Muscle of arm (tissue), 14 donors: ENCODE measurements around the gene SRSF8. TPM values are rescaled to one million over a fixed set of nuclear protein-coding genes. Genes with fewer than 3 reads are reported as not detected.
"Not testable (repeated sequence)": the region's sequence is repeated elsewhere in the genome, so short reads cannot be mapped to it uniquely, and the experiment has no call there.

Source experiments
- DNase-seq: peaks from one replicate; pipeline ENCODE4 v3.0.0-alpha.2; 2013
- long read RNA-seq, 11 donors: transcript quantifications; one replicate each; lab custom pipeline, GENCODE V29; 2026
- polyA plus RNA-seq, 12 donors: library from polyadenylated mRNA; unstranded; fragments of 120-200 nt; gene quantifications; one replicate each; pipeline ENCODE4 v1.2.1, GENCODE V29; 2013; ENCODE audit not compliant: insufficient read length in 12 of 12

Gene SRSF8, protein sequence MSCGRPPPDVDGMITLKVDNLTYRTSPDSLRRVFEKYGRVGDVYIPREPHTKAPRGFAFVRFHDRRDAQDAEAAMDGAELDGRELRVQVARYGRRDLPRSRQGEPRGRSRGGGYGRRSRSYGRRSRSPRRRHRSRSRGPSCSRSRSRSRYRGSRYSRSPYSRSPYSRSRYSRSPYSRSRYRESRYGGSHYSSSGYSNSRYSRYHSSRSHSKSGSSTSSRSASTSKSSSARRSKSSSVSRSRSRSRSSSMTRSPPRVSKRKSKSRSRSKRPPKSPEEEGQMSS
- polyA plus RNA-seq, result 100 to 1,000 TPM in 1 of 12 donors, 10 to 100 TPM in 11; 32.3 to 105 (median 50.9) TPM
- long read RNA-seq, donor 1, full-length matches to known transcripts, result 143 of 143 reads
- long read RNA-seq, donor 1, partial matches to known transcripts, result 0 of 143 reads
- long read RNA-seq, donor 1, other reads (novel, unspliced or antisense), result 0 of 143 reads
- long read RNA-seq, donor 2, full-length matches to known transcripts, result 75 of 75 reads
- long read RNA-seq, donor 2, partial matches to known transcripts, result 0 of 75 reads
- long read RNA-seq, donor 2, other reads (novel, unspliced or antisense), result 0 of 75 reads
- long read RNA-seq, donor 3, full-length matches to known transcripts, result 43 of 43 reads
- long read RNA-seq, donor 3, partial matches to known transcripts, result 0 of 43 reads
- long read RNA-seq, donor 3, other reads (novel, unspliced or antisense), result 0 of 43 reads
- long read RNA-seq, donor 4, full-length matches to known transcripts, result 29 of 29 reads
- long read RNA-seq, donor 4, partial matches to known transcripts, result 0 of 29 reads
- long read RNA-seq, donor 4, other reads (novel, unspliced or antisense), result 0 of 29 reads
- long read RNA-seq, donor 5, result 0 reads
- long read RNA-seq, donor 6, full-length matches to known transcripts, result 49 of 49 reads
- long read RNA-seq, donor 6, partial matches to known transcripts, result 0 of 49 reads
- long read RNA-seq, donor 6, other reads (novel, unspliced or antisense), result 0 of 49 reads
- long read RNA-seq, donor 7, full-length matches to known transcripts, result 43 of 43 reads
- long read RNA-seq, donor 7, partial matches to known transcripts, result 0 of 43 reads
- long read RNA-seq, donor 7, other reads (novel, unspliced or antisense), result 0 of 43 reads
- long read RNA-seq, donor 8, full-length matches to known transcripts, result 59 of 59 reads
- long read RNA-seq, donor 8, partial matches to known transcripts, result 0 of 59 reads
- long read RNA-seq, donor 8, other reads (novel, unspliced or antisense), result 0 of 59 reads
- long read RNA-seq, donor 9, full-length matches to known transcripts, result 40 of 40 reads
- long read RNA-seq, donor 9, partial matches to known transcripts, result 0 of 40 reads
- long read RNA-seq, donor 9, other reads (novel, unspliced or antisense), result 0 of 40 reads
- long read RNA-seq, donor 10, full-length matches to known transcripts, result 71 of 71 reads
- long read RNA-seq, donor 10, partial matches to known transcripts, result 0 of 71 reads
- long read RNA-seq, donor 10, other reads (novel, unspliced or antisense), result 0 of 71 reads
- long read RNA-seq, donor 11, full-length matches to known transcripts, result 113 of 113 reads
- long read RNA-seq, donor 11, partial matches to known transcripts, result 0 of 113 reads
- long read RNA-seq, donor 11, other reads (novel, unspliced or antisense), result 0 of 113 reads

DNA sequence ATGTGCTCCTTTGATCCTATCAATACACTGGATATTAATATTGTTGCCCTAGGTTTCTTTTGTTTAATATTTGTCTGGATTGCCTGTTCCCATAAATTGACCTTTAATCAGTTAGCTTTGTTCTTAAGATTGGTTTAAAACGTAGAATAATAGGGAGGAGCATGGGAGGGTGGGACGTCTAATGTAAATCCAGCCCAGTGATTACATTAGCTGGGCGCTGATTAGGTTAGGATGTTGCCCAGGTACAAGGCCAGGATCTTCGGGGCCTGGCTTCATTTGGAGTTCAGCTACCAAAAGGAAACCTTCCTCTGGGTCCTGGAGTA is at the start of gene SRSF8:
SRSF8 (plus strand) TSS at position 204 of the 323 bp plus-strand sequence. CDS start 308 bp downstream, outside the sequence.
- DNase-seq, result no peak

DNA sequence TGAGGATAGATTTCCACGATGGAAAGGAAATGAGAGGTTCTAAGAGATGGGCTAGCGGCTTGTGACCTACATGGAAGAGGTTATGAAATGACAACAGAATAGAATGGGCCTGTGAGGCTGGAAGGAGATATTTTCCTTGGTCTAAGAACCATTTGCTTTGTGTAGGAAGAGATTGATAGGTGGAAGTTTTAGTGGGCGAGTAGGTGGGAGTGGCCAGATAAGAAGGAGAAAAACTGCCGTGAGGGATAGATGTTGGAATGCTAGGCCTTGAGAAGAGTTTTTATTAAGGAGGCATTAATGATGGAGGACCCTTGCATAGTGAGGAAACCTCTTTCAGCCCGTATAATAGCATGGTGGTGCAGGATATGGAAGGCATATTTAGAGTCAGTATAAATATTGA is 45.3 kb upstream of the SRSF8 start:
- not testable (repeated sequence) for DNase-seq

DNA sequence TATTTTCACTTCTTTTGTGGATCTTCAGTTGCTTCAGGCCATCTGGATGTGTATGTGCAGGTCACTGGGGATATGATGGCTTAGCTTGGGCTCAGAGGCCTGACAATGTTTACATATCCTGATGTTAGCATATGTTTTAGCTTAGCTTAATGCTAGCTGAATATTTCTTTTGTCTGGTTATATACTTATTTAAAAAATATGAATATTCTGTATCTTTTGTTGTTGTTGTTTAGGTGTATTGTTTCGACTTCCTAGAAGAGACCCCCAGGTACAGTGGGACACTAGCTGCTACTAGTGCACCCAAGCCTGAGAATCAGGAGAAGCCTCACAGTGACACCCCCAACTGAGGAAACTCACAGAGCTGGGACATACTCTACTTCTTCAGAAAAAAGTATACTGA is 41.8 kb upstream of the SRSF8 start, which contains the start of gene KDM4E:
KDM4E (plus strand) TSS at position 301 of the 400 bp plus-strand sequence. CDS start 300 bp downstream, outside the sequence.
- no peak for DNase-seq

DNA sequence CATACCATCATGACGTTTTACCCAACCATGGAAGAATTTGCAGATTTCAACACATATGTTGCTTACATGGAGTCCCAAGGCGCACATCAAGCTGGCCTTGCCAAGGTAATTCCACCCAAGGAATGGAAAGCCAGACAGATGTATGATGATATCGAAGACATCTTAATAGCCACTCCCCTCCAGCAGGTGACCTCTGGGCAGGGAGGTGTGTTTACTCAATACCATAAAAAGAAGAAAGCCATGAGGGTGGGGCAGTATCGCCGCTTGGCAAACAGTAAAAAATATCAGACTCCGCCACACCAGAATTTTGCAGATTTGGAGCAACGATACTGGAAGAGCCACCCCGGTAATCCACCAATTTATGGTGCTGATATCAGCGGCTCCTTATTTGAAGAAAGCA is 41.1 kb upstream of the SRSF8 start:
- DNase-seq, result not testable (repeated sequence)

DNA sequence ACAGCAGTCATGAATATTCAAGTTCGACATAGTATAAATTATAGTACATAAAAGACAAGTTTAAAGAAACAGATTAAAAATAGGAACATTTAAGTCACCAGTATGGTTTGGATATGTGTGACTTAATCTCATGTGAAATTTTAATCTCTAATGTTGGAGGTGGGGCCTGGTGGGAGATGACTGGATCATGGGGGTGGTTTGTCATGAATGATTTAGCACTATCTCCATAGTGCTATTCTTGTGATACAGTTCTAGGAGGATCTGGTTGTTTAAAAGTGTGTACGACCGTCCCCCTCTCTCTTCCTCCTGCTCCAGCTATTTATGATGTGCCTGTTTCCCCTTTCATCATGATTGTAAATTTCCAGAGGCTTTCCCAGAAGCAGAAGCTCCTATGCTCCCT is 38.4 kb upstream of the SRSF8 start:
- no peak for DNase-seq

DNA sequence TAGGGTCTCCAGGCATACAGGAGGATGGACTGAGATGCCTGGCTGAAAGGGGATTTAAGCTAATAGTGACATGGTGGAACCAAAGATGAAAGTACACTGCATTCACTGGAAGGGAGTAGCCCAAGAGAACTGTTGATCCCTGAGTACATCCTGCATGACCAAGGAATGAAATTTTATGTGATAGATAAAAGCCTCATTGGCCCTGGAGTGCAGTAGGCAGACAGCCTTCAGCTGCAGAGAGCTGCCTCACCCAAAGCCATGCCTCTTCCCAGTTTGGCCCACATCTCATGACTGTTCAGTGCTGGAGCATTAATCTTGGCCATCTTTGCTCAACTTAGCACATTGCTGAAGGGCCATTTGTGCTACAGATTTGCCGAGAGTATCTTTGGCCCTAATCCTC is 33.7 kb upstream of the SRSF8 start:
- no peak for DNase-seq

DNA sequence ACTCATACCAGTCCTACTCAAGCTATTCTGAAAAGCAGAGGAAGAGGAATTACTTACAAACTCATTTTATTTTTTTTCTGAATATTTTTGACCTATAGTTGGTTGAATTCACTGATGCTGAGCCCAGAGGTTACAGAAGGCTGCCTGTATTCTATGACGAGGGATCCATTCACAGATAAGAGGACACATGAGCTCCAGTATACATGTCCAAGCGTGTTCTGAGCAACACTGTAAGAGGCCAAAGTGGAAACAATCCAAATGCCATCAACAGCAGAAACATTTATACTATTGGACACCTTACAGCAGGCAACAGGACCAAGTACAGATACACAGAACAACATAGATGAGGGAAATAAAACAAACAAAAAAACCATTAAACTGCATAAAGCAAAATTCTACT is 31.4 kb upstream of the SRSF8 start:
- DNase-seq, result no peak

DNA sequence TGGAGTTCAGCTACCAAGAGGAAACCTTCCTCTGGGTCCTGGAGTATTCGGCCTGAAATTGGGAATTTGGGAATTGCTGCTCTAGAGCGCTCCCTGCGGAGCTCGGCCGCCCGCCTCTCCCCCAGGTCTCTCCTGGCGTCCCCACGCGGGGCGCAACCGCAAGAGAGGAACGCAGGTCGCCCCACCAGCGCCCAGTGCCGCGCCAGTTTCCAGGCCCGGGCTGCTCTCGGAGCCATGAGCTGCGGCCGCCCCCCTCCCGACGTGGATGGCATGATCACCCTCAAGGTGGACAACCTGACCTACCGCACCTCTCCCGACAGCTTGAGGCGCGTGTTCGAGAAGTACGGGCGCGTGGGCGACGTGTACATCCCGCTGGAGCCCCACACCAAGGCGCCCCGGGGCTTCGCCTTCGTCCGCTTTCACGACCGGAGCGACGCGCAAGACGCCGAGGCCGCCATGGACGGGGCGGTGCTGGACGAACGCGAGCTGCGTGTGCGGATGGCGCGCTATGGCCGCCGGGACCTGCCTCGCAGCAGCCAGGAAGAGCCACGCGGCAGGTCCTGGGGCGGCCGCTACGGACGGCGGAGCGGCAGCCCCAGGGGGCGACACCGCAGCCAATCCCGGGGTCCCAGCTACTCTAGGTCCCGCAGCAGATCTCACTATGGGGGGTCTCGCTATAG is 29.2 kb upstream of the SRSF8 start:
- DNase-seq, result peak; percentile 9

DNA sequence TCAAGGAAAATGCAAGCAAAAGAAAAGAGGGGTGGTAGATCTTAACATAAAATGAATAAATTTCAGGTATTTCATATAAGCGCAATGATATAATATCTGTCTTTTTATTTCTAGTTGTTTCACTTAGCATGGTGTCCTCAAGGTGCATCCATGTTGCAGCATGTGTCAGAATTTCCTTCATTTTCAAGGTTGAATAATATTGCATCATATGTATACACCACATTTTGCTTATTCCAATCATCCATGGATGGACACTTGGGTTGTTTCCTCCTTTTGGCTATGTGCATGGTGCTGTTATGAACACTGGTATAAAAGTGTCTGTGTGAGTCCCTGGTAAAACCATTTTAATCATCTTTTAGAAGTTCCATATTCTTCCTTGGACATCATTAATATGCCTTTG is 24.5 kb upstream of the SRSF8 start:
- no peak for DNase-seq

DNA sequence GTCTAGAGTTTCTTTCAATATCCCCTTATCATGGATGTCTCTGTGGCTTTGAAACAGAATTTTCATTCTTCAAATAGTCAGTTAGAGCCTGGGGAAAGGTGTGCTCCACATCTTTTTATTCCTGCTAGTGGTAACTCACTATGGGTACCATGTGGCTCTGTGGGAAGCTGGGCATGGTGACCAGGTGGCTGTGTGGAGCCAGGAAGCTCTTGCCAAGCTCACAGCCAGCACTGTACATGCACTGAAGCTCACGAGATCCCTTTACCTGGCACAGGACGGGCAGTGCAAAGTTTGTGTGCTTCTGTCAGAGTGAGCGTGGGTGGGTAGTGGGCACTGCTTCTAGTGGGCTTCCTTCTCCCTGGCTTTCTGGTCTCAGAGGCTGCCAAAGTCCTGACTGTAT is 23.8 kb upstream of the SRSF8 start:
- no peak for DNase-seq

DNA sequence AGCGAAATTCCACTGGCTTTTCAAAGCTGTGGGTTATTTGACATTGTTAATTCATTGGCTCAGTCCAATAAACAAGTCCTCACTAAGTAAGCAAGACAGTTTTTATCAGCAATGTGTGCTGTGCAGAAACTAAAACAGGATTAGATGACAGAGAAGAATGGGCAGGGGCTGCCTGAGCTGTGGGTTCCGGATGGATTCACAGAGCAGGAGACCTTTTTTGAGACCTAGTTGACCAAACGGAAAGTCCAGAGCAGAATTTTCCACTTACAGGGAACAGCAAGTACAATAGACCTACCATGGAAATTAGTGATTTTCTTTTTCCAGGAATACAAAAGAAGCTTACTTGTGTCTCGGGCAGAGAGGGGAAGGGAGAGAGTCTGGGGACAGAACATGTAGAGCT is 22.7 kb upstream of the SRSF8 start:
- DNase-seq, result no peak

DNA sequence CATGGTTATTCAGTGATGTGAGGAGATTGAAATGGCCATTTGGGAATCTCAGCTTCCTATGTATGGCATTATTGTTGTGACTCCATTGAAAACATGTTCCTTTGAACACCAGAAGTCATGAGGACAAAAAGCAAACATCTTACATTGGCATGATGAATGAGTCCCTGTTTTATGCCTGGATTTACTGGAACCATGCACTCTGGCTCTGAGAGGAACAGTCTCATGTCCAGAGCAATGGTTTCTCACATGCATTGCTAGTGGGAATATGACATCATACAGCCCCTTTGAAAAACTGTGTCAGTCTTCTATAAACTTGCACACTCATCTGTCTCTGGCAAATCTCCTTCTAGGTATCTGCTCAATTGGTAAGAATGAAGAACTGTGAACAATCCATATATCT is 20.9 kb upstream of the SRSF8 start:
- no peak for DNase-seq

DNA sequence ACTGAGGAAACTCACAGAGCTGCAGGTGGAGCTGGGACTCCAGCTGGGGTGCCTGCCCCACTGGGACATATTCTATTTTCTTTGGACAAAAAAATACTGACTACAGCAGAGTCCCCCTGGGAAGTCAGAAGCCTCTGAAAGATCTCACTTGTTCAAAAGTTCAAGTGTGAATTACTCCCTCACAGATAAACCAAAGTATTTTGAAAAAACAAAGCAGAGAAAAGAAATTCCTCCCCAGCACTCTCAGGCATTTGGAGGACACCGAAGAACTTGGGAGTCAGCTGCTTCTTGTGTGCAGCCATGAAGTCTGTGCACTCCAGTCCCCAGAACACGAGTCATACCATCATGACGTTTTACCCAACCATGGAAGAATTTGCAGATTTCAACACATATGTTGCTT is 17.6 kb upstream of the SRSF8 start, which contains the start of gene KDM4F:
KDM4F (plus strand) TSS at position 301 of the 400 bp plus-strand sequence.
- not testable (repeated sequence) for DNase-seq

DNA sequence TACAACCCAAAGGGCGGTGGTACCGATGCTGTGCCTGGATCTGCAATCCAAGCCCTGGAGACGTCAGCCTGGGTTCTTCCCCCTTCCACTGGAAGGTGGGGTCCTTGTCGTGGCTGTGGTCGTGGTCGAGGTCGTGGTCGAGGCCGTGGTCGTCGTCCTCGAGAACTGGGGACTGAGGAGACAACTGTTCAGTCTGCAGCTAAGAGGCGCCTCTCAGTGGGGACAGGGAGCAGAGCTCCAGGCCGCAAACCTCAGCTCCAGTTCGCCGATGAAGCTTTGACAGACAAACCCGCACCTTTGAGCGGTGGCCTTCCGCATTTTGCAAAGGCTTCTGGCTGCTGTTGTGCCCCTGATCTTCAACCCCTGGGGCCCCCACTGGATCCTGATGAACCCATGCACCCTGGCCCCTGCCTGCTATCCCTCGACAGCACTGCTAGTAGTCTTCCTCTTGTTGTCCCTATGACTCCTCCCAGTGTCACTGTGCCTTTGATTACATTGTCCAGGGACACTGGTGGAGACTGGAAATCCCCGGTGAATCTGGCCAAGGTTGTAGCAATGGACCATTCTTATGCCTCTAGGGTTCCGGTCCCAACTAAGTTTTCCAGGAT is 16.0 kb upstream of the SRSF8 start:
- DNase-seq, result no peak

DNA sequence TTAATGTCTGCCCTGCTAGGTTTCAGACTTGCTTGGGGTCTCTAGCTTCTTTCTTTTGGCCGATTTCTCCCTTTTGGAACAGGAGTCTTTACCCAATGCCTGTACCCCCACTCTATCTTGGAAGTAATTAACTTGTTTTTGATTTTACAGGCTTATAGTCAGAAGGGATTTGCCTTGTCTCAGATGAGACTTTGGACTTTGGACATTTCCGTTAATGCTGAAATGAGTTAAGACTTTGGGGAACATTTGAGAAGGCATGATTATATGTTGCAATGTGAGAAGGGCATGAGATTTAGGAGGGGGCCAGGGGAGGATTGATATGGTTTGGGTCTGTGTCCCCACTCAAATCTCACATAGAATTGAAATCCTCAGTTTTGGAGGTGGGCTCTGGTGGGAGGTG is 12.4 kb upstream of the SRSF8 start:
- DNase-seq, result no peak

DNA sequence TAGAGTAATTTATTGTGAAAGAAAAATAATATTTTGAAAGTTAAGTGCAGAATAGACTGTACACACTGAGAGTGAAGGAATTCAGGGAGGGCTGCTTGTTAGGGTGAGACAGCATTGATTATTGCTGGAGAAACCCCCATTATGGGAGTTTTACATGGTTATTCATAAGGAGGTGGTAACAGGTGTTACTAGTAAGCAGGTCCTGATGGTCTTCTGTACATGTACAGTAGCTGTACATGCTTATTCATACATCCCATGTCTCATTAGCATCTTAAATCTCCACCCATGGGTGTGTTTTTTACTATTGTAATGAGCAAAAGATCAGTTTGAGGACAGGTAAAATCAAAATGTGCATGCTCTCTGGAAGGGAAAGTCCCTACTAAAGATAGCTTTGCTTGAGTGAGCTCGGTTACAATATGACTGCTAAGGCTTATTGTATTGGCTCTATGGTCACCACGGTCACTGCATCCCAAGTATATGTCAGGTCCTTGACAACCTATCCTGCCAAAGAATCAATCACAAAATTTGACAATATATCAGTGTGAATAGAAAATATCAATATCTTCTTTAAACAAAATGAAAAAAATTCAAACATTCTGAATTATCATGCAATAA is 11.3 kb upstream of the SRSF8 start:
- no peak for DNase-seq

DNA sequence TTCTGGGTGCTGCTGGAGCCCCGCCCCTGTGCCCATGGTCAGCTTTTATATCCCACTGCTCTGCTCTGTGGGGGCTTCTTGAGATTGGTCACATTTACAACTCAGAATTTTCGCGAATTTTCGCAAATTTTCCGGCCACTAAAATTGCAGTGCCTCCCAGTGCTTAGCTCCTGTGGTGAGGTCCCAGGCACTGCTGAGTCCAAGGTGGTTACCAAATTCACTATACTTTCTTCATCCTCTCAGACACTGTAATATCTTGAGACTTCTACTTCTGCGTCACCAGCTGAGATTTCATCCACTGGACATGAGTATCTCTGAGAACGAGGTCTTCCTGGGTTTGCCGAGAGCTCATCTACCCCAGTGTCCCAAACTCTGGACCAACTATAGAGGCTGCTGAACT is 8.8 kb upstream of the SRSF8 start:
- DNase-seq, result no peak

DNA sequence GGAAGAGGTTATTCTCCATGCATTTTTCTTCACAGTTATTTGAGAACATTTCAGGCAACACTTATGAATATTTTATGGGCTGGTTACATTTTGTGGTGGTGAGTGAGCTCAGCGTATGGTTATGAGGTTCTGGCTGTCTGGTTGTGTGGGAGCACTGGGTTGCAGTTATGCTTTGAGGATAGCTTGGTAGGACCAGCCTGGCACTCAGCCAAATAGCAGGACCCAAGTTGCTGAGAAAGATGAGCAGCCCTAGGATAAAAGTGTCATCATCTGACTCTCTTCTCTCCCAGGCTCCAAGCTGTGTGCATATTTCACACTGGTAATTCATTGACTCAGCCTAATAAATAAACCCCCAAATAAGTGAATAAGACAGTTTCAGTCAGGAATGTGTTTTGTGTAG is 8.1 kb upstream of the SRSF8 start:
- no peak for DNase-seq

DNA sequence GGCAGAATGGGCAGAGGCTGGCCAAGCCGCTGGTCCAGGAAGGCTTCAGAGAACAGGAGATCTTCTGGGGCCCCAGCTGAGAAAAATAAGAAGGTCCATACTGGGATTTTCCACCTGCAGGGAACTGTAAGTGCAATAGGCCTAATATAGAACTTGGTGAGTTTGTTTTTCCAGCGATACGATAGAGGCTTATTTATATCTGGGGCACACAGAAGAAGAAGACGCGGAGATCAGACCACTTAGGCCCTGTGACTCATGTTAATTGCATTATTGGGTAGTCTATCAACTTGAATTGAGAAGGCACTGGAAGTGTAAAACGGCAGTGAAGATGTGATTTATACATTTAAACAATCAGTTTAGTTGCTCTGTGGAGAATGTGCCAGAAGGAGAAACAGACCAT is 7.7 kb upstream of the SRSF8 start:
- DNase-seq, result no peak

DNA sequence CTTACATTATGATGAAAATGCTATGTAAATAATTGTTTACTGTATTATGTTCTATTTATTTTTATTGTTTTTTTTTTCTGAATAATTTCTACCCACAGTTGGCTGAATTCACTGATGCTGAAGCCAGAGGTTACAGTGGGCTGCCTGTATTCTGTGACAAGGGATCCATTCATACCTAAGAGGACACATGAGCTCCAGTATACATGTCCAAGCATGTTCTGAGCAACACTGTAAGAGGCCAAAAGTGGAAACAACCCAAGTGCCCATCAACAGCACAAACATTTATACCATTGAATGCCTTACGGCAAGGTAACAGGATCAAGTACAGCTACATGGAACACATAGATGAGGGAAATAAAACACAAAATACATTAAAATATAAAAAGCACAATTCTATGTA is 1.4 kb upstream of the SRSF8 start:
- no peak for DNase-seq
